GM21529 (cell line): ENCODE measurements around the gene RAB8A.

Experiments used
- ATAC-seq: cut with Tn5 transposase; IDR thresholded peaks from one replicate; pipeline ENCODE4 v1.9.1; 2021; ENCODE audit not compliant: unreplicated experiment

RAB8A gene

DNA sequence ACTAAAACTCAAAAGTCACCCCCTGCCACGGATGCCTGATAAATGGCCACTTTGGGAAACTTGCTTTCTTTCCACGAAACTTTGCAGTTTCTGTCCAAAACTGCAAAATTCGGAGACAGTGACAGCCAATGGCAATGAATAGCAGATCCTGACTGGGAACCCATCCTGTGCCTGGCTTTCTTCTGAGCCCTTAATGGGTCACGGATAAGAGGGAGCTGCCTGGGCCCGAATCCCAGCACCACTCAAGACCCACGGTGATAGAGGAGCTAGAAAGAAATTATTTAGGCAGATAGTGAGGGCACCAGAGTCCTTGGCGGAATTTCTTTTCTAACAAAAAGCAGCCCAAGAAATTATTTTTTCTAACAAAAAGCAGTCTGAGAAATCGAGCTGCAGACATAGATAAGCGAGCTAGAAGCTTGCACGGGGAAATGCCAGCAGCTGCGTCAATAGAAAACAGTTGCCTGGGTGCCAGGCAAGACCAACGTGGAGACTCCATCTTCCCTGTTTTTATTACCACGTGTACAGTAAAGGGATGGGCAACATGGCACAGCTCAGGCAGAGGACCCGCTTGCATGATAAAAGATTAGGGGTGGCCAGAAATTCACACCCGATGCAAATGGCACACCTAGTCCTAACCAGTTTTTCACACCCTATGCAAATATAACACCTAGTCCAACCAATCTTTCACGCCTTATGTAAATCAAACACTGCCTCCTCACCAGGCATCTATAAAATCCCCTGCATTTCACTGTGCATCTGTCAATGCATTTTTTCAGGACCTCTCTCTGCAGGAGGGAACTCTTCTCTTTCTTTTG lies 24.7 kb downstream of the RAB8A start:
- ATAC-seq, result no peak

GRCh38 chr19:16139752-16140151 lies 28.1 kb downstream of the RAB8A start:
- no peak for ATAC-seq

DNA sequence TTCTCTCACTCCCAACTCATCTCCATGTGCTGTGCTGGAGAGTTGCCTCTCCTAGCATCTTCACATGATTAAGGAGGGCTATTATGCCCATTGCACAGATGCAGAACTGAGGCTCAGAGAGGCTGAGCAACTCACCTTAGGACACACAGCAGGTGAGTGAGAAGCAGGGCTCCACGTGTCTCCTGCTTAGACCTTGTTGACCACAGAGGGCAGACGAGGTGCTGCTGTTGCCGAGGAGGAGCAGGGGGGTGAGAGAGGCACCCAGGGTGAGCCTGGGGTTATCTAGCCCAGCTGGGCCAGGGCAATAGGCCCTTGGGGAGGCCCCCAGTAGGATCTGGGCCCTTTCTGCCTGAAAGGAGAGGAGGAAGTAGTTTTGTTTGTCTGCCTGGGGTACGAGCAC lies 29.4 kb downstream of the RAB8A start:
- ATAC-seq, result no peak

DNA sequence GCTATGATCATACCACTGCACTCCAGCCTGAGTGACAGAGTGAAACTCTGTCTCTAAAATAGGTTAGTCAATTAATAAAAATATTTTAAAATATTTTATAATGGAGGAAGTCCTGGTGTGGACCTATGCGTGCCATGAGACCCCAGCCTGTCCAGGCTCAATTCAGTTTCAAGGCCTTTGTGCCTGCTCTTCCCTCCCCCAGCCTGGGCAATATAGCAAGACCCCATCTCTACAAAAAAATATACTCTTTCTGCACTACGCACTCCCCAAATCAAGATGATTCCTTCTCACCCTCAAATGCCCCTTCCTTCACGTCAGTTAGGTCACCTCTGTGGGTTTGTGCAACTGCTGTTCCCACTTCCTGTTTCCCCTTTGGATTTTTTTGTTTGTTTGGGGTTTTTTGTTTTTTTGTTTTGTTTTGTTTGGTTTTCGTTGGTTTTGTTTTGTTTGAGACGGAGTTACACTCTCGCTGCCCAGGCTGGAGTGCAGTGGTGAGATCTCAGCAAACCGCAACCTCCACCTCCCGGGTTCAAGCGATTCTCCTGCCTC lies 30.4 kb downstream of the RAB8A start:
- no peak for ATAC-seq

GRCh38 chr19:16143399-16144215 lies 31.9 kb downstream of the RAB8A start, which contains the start of gene HSH2D:
Gene HSH2D, plus strand, starts transcription at chr19:16143685. Its CDS starts 5,066 bp downstream, at chr19:16148751.
- ATAC-seq, result peak; percentile 68

- no peak for ATAC-seq
These were observed 32.5 kb downstream of the RAB8A start for GRCh38 chr19:16144216-16144581.

DNA sequence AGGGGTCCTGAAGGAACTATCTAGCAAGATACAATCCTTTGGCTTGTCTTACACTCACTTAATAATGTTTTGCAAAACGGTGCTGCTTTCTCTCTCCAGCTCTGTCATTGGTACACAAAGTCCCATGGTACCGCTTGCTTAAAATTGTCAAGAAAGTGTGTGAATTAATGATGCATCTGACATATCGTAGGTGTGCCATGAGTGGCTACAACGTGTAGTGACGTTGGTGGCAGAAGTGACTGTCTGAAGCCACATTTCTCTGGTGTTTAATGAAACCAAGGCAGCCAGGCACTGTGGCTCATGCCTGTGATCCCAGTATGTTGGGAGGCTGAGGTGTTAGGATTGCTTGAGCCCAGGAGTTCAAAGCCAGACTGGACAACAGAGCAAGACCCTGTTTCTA lies 34.4 kb downstream of the RAB8A start:
- no peak for ATAC-seq

DNA sequence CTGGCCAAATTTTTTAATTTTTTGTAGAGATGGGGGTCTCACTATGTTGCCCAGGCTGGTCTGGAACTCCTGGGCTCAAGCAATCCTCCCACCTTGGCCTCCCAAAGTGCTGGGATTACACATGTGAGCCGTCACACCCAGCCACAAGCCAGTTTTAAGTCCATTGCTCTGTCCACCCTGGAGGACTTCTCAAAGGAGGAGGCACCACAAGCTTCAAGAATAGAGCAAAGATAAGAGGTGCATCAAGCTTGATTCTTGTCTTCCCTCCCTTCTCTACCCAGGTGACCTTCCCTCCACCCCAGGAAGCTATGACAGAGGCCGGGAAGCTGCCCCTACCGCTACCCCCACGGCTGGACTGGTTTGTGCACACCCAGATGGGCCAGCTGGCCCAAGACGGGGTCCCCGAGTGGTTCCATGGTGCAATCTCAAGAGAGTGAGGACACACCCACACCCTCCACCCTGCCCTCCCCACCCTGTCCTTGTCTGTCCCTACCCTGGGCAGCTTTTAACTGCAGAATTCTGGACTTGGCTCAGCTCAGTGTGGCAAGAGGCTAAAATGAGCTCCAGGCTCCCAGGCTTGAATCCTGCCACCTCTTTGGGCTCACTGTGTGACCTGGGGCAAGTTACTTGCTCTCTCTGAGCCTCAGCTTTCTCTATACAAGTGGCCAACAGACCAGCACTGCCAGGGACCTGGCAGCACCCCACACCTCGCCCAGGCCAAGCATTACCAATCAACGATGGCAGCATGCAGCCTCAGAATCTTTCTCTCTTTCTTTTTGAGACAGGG lies 36.9 kb downstream of the RAB8A start:
- ATAC-seq, result no peak

DNA sequence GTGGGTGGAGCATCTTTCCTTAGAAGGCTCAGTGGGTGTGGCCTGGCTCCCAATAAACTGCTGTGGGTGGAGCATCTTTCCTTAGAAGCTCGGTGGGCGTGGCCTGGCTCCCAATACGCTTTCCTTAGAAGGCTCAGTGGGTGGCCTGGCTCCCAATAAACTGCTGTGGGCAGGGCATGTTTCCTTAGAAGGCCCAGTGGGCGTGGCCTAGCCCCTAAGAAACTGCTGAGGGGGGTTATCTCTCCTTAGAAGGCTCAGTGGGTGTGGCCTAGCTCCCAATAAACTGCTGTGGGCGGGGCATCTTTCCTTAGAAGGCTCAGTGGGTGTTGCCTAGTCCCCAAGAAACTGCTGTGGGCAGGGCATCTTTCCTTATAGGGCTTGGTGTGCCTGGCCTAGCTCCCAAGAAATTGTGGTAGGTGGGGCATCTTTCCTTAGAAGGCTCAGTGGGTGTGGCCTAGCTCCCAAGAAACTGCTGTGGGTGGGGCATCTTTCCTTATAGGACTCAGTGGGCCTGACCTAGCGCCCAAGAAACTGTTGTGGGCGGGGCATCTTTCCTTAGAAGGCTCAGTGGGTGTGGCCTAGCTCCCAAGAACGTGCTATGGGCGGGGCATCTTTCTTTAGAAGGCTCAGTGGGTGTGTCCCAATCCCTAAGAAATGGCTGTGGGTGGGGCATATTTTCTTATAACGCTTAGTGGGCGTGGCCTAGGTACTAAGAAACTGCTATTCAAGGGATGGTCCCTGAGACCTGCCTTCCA lies 42.1 kb downstream of the RAB8A start:
- no peak for ATAC-seq

DNA sequence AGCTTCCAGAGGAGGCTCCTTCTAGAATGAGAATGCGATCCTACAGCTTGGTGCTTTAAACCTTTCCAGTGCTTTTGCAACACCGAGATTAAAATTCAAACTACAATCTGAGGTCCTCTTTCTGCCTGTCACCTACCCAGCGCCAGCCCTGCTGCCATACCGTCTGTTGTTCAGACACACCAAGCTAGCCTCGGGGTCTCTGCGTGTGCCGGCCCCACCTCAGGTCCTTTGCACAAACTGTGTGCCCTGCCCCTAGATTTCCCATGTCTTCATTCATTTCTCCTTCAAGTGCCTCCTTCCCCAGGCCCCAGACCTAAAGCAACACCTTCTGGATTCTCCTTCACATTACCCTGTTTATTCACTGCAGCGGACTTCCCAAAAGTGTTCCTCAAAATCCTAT lies 42.9 kb downstream of the RAB8A start:
- no peak for ATAC-seq

DNA sequence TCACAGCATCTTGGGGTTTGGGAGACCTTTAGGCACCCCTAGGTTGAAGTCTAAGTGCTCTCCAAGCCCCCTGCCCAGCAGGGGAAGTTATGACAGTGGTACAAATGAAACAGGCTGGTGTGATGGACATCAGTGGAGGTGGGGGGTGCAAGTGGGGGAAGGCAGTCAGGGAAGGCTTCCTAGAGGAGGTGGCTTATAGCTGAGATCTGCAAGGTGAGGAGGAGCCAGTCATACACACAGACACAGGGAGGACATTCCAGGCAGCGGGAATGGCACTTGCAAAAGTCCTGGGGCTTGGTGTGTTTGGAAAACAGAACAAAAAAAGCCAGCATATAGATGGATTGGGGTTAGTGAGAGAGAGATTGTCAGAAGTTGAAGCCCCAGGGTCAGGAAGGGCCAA lies 43.4 kb downstream of the RAB8A start:
- no peak for ATAC-seq

DNA sequence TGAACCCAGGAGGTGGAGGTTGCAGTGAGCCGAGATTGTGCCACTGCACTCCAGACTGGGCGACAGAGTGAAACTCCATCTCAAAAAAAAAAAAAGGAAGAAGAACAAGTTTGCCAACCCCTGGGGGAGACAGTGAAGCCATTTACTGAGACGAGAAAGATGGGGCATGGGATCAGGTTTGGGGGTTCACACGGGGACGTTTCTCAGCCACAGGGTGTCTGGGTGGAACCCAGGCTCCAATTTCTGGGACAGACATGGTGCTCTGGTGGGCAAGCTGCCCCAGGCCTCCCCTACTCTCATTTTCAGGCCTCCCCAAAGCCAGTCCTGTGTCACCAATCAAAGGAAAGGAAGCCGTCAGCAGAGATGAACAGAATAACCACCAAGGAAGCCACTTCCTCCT lies 45.2 kb downstream of the RAB8A start:
- no peak for ATAC-seq

GRCh38 chr19:16157601-16158000 lies 45.9 kb downstream of the RAB8A start:
- ATAC-seq, result no peak

GRCh38 chr19:16159655-16160054 lies 48.0 kb downstream of the RAB8A start:
- ATAC-seq, result no peak

DNA sequence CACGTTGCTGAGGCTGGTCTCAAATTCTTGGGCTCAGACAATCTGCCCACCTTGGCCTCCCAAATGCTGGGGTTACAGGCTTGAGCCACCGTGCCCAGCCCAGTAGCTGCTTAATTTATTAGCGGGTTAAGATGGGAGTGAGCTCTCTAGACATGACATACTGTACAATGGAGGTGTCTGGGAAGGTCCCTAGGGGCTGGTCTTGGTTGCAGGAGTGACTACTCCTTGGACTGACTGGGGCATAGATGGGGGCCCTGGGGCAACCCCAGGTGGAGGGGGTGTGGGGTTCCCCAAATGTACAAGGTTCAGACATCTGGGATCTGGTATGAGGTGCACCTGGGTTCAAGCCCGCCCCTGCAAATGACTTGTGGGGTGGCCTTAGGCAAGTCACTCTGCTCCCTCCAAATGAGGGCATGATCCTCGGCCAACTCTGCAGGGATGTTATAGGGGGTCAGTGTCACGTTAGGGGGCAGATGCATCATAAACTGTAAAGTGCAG lies 48.8 kb downstream of the RAB8A start:
- ATAC-seq, result no peak

DNA sequence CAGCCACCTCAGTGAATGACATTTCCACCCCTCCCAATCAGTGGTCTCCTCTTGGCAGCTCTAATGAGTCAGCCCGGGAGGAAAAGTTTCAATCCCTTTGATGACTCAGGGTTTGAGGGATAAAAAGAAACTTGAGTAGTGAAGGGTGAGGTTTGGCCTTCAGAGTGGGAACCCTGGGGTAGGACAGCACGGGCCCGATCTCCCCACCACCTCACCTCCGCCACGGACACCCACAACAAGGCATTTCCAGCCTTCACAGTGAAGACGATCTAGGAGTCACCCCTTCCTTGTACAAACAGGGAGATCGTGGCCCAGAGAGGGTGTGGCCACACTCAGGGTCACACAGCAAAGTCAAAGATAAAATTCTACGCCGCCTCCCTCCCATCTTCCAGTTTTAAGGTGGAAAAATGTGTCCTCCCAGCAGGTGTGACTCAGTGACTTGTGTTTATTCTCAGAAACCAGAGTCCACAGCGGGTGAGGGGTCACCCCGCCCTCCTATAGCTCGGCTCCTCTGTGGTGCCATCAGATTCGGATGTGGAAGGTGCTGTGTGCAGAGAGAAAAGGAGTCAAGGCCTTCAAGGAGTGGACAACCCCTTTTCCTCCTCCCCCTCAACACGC lies 49.4 kb downstream of the RAB8A start:
- ATAC-seq, result no peak

GRCh38 chr19:16161840-16162239 lies 50.2 kb downstream of the RAB8A start:
- ATAC-seq, result no peak

DNA sequence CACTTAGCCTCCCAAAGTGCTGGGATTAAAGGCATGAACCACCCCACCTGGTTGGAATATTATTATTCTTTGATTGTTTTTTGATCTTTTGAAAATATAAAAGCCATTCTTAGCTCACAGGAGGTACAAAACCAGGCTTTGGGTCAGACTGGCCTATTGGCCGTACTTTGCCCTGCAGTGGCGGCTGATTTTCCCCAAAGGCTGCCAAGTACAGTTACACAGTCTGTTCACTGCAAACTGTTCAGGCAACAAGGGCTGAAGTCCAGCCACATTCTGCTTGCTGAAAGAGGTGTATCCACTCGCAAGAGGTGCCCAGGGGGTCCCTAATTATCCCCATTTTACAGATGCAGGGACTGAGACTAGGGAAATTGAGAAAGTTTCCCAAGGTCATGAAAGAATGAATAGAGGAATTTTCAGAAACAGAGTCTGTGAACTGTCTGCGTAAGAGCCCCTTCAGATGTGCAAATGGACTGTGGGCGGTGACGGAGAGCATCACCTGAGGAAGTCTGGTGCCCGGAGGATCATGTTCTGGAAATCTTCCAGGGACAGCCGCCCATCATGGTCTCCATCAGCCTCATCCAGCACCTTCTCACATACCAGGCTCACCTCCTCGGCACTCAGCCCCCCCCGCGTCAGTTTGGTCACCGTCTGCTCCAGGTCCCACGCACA lies 52.7 kb downstream of the RAB8A start:
- ATAC-seq, result no peak

- no peak for ATAC-seq
These were observed 54.7 kb downstream of the RAB8A start for GRCh38 chr19:16166417-16166816.
